Dermis microvascular lymphatic vessel endothelial cell (primary cell): ENCODE results near the gene HELB. TPM values are rescaled to one million over a fixed set of nuclear protein-coding genes. Genes with fewer than 3 reads are reported as not detected.

Experiments used
- DNase-seq, 2 donors: peaks; one replicate each; pipeline versions ENCODE4 v3.0.0 to v3.0.0-alpha.2; 2010; ENCODE audit warnings: low read depth in 2 of 2
- total RNA-seq: library from RNA; depleted of rRNA; stranded (reverse); fragments of >200 nt; gene quantifications from 2 replicates; pipeline ENCODE4 v1.2.1, GENCODE V29; 2014

Gene HELB
- 0.77 and 1.0 TPM in 2 replicates for total RNA-seq

DNA sequence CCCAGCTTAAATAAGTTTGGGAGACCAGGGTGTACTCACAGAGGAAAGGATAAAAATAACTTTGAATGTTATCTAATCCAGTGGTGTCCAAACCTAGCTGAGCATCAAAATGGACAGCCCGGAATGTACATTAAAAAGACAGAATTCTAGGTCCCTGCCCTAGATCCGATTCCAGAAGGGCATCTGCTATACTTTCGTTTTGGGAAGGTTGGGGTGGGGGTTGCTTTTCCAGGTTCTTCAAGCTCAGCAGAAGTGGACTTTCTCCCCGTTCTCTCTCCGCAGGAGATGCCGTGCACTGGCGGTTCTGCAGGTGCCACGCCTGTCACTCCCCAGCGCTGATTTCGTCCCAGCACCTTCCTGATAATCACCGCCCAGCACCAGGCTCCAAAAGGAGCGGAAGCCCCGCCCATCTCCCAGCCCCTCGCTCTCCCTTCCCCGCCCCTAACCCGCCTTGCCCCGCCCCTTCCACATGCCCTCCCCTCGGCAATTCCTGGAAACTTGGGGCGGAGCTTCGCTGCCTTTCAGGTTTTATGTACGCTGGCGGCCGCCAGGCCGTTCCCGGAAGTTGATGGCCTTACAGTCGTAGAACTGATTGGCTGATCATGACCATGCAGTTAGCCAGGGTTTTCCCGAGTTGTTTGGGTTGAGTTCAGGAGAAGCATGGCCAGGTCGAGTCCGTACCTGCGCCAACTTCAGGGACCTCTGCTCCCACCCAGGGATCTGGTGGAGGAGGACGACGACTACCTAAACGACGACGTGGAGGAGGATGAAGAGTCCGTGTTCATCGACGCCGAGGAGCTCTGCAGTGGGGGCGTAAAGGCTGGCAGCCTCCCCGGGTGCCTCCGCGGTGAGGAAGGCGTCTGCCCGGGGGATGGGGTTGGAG, at the start of gene HELB:
Gene HELB, plus strand, starts transcription at position 550 of the 883 bp plus-strand sequence. Its CDS starts 111 bp downstream, at position 661.
- DNase-seq: peak; percentile 94 to 97

DNA sequence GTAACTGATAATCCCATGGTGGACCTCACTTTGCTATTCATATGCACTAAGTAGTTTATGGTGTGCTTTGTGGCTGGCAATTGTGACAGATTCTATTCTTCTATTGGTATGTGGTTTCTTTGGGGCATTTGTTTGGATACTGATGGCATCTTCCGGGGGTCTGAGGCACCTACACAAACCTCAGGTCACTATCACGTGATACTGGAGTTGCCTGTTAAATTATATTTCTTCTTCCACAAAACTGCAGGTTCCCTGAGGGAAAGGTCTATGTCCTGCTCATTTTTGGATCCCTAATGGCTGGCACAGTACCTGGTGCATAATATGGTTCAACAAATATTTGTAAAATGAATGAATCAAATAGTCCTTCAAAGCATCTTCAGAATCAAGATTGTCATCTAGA, 49.5 kb upstream of the HELB start:
- DNase-seq: no peak

DNA sequence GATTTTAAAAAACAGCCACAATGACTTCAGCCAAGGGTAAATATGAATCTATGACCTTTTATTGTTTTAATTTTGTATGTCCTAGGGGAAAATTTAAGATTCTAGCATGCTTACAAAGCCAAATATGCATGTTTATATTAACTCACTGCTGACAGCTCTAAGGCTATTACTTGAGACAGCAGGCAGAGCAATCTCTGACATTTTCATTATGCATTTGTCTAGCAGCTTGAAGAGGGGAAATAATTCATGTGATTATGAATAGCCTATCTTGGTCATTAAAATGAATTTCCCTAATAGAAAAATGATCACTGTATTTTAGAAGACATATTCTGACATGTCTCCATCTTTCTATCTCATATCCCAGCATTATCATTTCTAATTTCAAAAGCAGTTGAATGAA, 46.6 kb upstream of the HELB start:
- no peak for DNase-seq

GRCh38 chr12:66258011-66258410, 44.3 kb upstream of the HELB start:
- DNase-seq: no peak

DNA sequence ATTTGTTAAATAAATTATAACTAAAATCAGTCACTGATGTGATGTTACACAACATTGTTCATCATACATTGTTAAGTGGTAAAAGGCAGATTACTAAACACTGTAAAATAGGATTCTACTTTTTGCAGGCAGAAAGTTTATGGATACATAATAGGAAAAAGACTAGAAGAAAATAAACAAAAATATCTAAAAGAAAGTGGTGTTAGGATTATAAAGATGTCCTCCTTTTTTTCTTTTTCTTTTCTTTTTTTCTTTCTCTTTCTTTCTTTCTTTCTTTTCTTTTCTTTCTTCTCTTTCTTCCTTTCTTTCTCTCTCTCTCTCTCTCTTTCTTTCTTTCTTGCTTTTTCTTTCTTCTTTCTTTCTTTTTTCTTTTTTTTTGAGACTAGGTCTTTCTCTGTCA, 39.6 kb upstream of the HELB start:
- no peak for DNase-seq

- no peak for DNase-seq
Observed at GRCh38 chr12:66268562-66268961, 33.7 kb upstream of the HELB start.

- no peak for DNase-seq
Observed at GRCh38 chr12:66269142-66269541, 33.2 kb upstream of the HELB start.

DNA sequence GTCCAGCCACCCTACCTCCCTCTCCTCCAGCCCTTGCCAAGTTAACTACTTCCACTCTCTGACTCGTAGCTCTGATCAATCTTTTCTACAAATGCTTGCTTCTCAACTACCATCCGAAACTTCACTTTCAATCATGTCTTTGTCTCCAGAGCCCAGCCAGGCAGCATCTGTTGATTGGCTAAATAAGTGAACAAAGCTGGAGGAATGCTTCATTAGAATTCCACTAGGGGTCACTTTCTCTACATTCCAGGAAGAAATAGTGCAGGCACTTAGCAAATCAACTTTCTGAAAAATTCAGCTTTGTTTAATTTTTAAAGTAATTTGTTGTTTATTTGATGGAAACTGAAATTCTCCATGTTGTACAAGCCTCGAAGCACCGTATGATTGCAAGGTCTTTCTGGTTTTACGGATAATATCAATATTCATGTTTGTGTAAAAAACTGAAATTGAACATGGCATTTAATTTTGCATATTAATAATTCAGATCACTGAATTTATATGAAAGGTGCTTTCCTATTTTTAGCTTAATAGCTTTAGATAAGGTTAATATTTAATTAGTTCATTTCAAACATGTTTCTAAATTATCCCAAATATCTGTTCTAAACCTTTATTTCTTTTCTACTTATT, 32.4 kb upstream of the HELB start:
- peak; percentile 29 to 53 for DNase-seq

- no peak for DNase-seq
Observed at GRCh38 chr12:66270613-66271012, 31.7 kb upstream of the HELB start.

DNA sequence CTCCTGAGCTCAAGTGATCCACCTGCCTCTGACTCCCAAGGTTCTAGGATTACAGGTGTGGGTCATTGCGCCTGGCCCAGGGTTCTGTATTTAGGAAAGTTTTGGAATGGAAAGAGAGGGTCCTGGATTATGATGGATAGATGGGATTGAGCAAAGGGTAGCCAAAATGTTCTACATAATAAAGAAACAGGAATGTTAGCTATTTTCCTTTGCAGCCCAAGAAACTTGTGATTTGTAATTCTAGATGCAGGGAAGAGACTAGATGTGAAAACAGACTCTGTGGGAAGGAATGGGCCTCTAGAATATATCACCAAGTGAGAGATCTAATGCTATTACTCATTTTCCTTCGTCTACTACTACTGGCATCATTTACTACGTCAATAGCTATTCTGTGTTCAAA, 29.6 kb upstream of the HELB start:
- no peak for DNase-seq

DNA sequence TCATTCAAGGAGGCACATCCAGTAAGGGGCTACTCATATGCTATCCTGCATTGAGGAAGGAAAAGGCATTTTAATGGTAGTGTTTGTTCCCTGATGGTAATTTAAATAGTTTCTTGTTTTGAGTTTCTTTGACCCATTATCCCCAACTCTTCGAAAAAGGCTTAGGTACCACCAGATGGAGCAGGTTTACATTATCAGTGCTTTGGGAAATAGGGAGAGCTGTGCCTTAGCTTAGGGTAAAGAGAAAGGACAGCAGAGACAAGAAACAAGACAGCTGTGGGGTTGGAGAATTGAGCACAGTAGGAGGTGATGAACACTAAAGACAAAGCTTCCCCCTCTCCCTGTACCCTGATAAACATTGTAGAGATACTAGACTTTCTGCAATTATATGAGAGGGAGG, 29.1 kb upstream of the HELB start:
- no peak for DNase-seq

- DNase-seq: no peak
Observed at GRCh38 chr12:66275040-66275439, 27.3 kb upstream of the HELB start.

DNA sequence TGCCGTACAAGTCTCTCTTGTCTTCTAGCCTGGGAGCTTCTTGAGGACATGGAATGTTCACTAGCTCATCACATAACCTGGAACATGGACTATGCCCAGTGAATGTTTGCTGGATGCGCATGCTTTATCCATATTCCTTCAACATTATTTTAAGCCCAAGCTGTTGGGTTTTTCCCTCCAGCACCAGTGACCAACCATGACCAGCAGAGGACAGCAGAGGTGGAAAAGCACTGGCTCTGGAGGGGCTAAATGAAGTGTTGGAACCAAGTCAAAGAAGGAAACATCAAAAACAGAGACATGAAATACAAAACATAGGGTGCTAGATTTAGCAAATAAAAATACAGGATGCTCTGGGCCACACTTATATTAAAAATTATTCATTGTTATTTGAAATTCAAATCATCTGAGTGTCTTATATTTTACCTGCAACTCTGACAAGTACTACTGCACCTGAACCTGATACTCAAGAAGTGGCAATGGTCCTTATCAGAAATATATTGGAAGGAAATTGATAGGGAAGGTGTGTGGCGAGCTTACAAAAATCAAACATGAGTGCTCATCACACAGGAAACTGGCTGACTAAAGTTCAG, 23.1 kb upstream of the HELB start:
- DNase-seq: peak; percentile 24 to 50

DNA sequence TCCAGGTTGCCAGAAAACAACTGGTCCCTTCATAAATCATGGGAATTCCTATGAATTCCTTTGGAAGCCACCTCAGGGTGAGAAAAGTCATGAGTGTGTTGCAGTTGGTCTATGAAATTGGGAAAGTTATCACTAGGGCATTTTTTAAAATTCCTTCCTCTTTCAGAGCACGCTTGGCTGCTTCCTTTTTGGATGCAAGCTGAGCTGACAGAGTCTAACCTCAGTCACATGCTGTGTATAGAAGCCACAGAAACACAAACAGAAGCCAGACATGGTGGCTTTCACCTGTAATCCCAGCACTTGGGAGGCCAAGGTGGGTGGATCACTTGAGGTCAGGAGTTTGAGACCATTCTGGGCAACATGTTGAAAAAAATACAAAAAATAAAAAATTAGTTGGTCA, 21.7 kb upstream of the HELB start:
- DNase-seq: no peak

GRCh38 chr12:66282244-66282643, 20.0 kb upstream of the HELB start:
- DNase-seq: no peak

DNA sequence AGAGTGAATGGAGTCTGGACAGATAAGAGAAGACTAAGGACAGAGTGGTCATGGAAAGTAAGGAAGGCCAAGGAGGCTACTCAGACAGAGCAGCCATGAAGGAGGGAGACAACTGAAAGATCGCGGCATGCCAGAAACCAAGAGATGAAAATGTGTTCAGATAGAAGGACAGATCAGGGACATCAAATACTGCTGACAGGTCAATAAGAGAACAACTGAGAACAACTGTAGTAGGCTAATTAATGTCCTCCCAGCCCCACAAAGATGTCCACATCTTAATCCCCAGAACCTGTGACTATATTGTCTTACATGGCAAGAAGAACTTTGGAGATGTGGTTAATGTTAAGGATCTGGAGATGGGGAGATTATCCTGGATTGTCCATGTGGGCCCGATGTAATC, 15.0 kb upstream of the HELB start:
- no peak for DNase-seq

DNA sequence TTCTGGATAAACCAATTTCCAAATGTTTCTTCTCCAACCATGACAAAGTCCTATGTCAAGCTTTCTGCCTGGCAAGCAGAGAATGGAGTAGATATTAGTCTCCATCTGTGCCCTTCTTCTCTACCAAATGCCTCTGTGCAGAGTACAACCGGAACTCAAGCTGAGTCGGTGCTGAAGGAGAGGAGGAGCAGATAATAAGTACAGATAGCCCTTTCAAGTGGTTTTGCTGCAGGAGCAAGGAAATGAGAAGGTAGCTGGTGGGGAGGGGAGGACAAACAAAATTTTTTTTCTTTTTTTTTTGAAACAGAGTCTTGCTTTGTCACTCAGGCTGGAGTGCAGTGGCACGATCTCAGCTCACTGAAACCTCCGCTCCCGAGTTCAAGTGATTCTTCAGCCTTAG, 14.2 kb upstream of the HELB start:
- DNase-seq: no peak

GRCh38 chr12:66289485-66289884, 12.8 kb upstream of the HELB start:
- no peak for DNase-seq

GRCh38 chr12:66290716-66291200, 11.5 kb upstream of the HELB start:
- DNase-seq: no peak

DNA sequence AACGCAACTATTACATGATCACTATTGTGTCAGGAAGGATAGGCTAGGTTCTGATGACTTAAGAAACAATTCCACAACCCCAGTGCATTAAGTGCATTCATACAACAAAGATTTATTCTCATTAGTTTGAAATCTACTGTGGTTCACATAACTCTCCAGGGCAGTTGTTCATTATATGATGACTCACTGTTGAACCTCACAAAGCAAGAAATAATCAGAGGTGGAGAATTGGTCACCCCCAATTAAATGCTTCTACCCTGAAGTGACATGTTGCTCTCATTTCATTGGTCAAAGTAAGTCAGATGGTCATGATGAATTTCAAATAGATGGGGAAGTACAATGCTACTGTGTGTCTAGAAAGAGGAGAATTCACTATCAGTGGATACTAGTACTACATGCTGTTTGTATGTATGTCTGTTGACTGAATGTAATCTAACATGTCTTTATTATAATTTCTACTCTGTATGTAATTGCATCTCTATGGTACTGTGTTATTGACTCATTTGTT, 6.1 kb upstream of the HELB start:
- DNase-seq: no peak

DNA sequence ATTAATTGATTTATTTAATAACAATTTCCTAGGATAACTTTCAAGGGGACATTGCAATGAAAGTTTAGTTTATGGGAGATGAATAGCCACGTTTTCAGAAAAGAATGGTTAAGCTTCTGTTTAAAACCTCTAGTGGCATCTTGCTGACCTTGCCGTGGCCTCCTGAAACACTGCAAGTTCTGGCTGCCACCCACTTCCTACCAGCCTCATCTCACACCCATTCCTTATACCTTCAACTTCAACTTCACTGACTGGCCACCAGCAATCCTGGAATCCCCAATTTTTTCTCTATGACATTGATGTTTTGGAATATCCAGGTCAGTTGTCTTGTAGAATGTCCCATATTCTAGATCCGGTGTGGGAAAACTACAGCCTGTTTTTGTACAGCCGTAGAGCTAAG, 5.2 kb upstream of the HELB start:
- DNase-seq: no peak

DNA sequence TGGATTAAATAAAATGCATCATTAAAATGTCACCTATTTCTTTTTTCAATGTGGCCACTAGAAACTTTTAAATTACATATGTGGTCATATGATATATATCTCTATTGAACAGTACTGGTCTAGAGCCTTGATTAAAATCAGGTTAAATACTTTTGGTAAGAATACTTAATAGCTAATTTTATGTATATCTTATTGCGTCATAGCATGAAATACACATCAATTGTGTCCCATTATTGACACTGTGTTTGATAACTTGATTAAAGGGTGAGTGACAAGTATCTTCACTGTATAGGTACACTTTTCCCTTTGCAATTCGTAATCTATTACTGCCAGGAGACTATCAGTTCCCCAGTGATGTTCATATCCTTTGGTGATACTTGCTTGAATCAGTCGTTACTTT, 4.4 kb upstream of the HELB start:
- no peak for DNase-seq

GRCh38 chr12:66302827-66303169, 505 bp downstream of the HELB start:
- DNase-seq: no peak
